Left colon (tissue), 2 donors: ENCODE measurements around the gene DEAF1. TPM values are rescaled to one million over a fixed set of nuclear protein-coding genes. Genes with fewer than 3 reads are reported as not detected.

Source experiments
- ATAC-seq: fragments of 200-7000 bp; cut with Tn5 transposase; one replicate; pipeline ENCODE4 v1.9.1; 2020; ENCODE audit warnings: mild to moderate bottlenecking, moderate library complexity
- DNase-seq, 2 donors: peaks; one replicate each; pipeline ENCODE4 v3.0.0-alpha.2; 2020
- intact Hi-C, 2 donors: fragments of 100-400 bp; cut with DNase I in 1 of 2; cut with micrococcal nuclease in 1 of 2; formaldehyde crosslinking; loops; one replicate each; pipeline versions ENCODE4 v1.11.2 to v1.14.0; 2022; cut with DNase I, micrococcal nuclease
- total RNA-seq, 2 donors: library from RNA; stranded (reverse); fragmentation: NEBNext Ultra II Directional; extraction: Animal tissue kit (Norgen Biotek cat#: 25700); gene quantifications; one replicate each; pipeline ENCODE4 v1.2.1, GENCODE V29; 2021
- donor health status: DM: no; HTN: no; CAD: no.
- donor health status: DM: yes; HTN: yes; CAD: no.

The DEAF1 gene
- total RNA-seq, 2 donors from 2014 or later: 24.1 to 27.1 TPM

GRCh38 chr11:619628-620050 is 75.4 kb downstream of the DEAF1 start:
- no peak for ATAC-seq
- intact Hi-C loops: no loop called here
- DNase-seq: no peak

DNA sequence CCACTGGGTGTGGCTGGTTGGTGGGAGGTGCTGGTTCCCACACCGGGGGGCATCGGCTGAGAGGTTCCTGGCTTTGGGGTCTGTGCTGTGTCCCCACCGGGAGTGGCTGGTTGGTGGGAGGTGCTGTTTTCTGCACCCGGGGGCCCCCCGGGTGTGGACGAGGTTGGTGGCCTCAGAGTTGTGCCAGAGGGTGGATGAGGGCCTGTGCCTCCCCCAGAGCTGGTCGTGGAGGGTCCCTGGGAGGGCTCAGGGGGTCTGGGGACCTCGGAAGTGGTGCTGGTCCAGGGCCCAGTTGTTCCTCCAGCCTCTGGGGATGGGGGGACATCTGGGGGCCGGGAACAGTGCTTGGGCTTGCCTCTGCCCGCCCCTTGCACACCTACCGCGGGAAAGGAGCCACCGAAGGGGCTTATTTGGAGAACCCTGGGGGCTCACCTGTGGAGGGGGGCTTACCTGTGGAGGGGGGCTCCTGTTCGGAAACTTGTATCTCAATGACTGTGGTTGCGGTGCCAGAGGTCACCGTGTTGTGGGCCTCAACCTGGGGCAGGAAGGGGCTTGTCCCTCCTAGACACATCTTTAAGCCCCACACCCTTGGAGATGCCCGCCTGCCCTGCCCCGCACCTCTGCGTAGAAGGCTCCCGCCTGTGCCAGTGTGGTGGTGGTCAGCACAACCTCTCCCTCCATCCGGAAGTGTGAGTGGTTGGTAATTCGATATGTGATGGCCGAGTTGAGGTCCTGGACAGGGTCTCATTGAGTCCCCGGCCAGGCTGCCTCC is 76.0 kb downstream of the DEAF1 start:
- intact Hi-C loops: no loop called here
- ATAC-seq (no peak), DNase-seq (no peak)

GRCh38 chr11:617912-618682 is 76.9 kb downstream of the DEAF1 start:
- DNase-seq (no peak), ATAC-seq (no peak)
- intact Hi-C loops: no loop called here

DNA sequence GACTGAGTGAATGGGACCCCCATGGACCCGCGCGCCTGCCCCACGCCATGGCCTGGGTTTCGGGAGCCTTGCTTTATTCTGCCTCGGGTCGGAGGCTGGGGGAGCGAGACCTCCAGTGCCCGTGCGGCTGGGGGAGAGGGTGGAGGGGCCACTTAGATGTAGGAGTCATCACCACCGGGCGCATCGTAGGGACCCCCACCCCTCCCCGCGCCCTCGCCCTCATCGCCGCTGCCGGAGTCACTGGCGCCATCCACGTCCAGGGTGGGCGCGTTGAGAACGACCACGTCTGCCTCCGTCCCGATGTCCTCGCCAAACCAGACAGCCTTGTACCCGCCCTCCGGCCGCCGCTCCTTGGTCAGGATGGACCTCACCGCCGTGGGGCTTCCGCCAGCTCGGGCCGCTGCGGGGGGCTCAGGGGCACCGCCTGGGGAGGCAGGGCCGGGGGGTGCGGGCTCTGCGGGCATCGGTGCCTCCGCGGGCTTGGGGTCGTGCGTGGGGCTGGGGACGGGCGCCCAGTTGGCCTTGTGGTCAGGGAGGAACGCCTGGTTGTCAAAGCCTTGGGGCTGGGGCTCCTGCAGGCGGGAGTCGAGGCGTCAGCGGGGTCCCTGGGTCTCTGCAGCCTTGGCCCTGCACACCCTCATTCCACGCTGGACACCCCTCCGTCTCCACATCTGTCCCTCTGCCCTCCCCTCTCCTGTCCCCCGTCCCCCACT is 77.7 kb downstream of the DEAF1 start:
- no peak for DNase-seq
- intact Hi-C loops: no loop called here
- no peak for ATAC-seq

- DNase-seq (no peak), ATAC-seq (no peak)
- intact Hi-C loops: no loop called here
These were observed 78.5 kb downstream of the DEAF1 start for GRCh38 chr11:616320-617198.

DNA sequence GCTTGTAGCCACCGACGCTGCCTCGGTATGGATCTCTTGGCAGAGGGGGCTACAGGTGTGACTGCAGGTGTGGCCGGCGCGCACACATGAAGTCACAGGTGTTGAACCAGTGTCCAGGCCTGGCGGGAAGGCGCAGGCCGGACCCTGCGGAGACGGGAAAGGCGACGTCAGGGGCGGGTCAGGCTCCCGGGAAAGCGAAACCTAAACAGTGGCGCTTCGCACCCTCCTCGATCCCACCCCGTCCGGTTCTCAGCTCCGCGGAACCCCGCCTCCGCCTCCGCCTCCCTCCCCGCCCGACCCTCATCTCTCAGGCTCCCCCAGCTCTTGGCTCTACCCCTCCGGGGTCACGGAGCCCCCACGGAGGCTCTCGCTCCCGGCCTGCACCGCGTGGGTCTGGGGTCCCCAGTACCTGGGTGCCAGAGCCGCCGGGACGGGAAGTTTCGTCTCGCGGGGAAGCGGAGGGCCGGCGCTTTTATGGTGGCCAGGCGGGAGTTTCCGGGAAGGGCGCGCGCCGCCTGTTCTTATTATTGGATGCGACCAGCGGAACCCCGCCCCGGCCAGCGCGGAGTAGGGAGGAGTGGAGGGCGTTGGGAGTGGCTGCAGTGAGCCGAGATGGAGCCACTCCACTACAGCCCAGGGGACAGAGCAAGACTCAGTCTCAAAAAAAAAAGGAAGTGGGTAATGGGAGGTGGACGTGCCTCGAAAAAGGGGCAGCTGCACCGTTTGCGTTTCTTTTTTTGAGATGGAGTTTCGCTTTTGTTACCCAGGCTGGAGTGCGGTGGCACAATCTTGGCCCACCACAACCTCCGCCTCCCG is 79.3 kb downstream of the DEAF1 start, which contains the start of gene IRF7:
Gene IRF7, minus strand, starts transcription at position 447 of the 816 bp plus-strand sequence. CDS start 586 bp downstream, outside the sequence.
- peak; percentile 63 for ATAC-seq
- DNase-seq: peak; percentile 96 to 98
- intact Hi-C loops: no loop called here

GRCh38 chr11:614623-615503 is 80.2 kb downstream of the DEAF1 start:
- ATAC-seq (peak; percentile 5), DNase-seq (peak in 1 of 2 donors; percentile 59)
- intact Hi-C loops: no loop called here

GRCh38 chr11:614021-614622 is 80.9 kb downstream of the DEAF1 start:
- intact Hi-C loops: no loop called here
- DNase-seq (no peak), ATAC-seq (no peak)

- intact Hi-C loops: no loop called here
- peak; percentile 80 to 94 for DNase-seq
- ATAC-seq: peak; percentile 48
These were observed 81.6 kb downstream of the DEAF1 start for GRCh38 chr11:613369-613968.

DNA sequence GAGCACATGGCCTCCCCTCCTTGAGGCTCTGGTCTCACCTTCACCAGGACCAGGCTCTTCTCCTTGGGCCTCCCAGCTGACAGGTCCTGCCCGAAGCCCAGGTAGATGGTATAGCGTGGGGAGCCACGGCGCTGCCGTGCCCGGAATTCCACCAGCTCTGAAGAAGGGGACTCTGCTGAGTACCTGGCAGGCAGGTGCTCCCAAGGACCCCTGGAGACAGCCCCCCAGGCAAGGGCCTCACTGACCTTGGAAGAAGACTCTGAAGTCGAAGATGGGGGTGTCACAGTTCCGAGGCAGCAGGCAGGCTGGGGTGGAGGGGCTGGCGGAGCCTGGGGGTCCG is 82.1 kb downstream of the DEAF1 start:
- ATAC-seq: no peak
- no peak for DNase-seq
- intact Hi-C loops: no loop called here

DNA sequence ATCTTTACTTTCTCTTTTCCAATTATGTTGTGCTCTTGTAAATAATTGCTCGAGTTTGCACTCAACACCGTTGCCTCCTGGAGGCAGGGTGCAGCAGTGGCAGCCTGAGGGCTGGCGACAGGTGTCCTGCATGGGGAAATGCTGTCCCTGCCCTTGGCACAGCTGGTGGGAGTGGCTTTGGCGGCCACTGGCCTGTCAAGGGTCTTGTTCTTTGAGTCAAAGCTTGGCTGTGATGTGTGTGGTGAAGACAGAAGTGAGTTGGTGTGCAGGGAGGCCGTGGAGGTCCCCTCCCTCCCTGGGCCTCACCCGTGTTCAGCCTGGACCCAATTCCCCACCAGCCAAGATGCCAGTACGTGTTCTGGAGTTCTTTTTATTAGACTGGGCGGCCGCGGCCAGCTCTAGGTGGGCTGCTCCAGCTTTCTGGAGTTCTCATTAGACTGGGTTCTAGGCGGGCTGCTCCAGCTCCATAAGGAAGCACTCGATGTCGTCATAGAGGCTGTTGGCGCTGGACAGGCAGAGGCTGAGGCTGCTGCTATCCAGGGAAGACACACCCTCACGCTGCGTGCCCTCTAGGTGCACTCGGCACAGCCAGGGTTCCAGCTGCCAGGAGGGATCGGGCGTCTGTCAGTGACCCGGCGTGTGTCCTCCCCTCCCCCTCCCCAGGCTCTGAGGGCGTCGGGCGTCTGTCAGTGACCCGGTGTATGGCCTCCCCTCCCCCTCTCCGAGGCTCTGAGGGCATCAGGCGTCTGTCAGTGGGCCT is 82.6 kb downstream of the DEAF1 start:
- ATAC-seq (peak; percentile 55), DNase-seq (peak; percentile 82 to 85)
- intact Hi-C loops: no loop called here

GRCh38 chr11:611001-611996 is 83.7 kb downstream of the DEAF1 start:
- ATAC-seq (no peak), DNase-seq (no peak)
- intact Hi-C loops: no loop called here

DNA sequence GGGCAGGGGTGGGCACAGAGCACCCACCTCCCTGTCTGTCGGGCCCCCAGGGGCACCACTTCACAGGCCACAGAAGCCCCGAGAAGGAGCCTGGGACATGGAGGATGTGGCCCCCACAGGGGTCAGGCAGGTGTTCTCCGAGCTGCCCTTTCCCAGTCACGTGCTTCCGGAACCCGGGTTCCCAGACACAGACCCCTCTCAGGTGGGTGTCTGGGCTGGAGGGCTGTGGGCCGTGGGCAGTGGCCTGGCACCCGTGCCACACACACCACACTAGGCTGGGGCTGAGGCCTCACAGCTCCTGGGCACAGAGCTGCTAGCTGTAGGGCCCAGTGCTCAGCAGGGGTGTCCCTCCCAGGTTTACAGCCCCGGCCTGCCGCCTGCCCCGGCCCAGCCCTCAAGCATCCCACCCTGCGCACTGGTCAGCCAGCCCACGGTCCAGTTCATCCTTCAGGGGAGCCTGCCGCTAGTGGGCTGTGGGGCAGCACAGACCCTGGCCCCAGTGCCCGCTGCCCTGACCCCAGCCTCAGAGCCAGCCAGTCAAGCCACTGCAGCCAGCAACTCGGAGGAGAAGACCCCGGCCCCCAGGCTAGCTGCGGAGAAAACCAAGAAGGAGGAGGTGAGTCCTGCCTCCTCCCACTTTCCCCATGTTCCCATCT is 84.7 kb downstream of the DEAF1 start:
- no peak for ATAC-seq
- no peak for DNase-seq
- intact Hi-C loops: no loop called here

DNA sequence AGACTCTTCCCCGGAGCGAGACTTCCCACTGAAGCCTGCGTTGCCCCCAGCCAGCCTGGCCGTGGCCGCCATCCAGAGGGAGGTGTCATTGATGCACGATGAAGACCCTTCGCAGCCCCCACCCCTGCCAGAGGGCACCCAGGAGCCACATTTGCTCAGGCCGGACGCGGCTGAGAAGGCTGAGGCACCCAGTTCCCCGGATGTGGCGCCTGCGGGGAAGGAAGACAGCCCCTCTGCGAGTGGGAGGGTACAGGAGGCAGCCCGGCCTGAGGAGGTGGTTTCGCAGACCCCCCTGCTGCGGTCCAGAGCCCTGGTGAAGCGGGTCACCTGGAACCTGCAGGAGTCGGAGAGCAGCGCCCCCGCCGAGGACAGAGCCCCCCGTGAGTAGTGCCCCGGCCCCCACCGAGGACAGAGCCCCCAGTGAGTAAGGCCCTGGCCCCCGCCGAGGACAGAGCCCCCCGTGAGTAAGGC is 85.6 kb downstream of the DEAF1 start:
- no peak for DNase-seq
- no peak for ATAC-seq
- intact Hi-C loops: no loop called here
